ENCODE measurements around the gene FOXR1.
"Not testable (repeated sequence)": the region's sequence is repeated elsewhere in the genome, so short reads cannot be mapped to it uniquely, and the experiment has no call there.

Gene FOXR1

DNA sequence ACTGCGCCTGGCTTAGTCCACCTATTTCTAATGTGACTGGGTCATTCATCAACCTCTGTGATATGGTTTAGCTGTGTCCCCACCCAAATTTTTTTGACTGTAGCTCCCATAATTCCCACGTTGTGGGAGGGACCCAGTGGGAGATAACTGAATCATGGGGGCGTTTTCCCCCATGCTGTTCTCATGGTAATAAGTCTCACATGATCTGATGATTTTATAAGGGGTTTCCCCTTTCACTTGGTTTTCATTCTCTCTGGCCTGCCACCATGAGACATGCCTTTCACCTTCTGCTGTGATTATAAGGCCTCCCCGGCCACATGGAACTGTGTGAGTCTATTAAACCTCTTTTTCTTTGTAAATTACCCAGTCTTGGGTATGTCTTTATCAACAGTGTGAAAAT lies 35.1 kb downstream of the FOXR1 start:
- Mint-ChIP-seq H3K27ac (no peak overlapping the region), H3K9me3 (no peaks in the 10 kb centered on the region), H3K4me3 (no peak overlapping the region), H3K36me3 (peaks cover 45% of the 10 kb centered on the region), H3K4me1 (peaks cover 6% of the 10 kb centered on the region), H3K27me3 (no peaks in the 10 kb centered on the region)
- no peak for ATAC-seq

DNA sequence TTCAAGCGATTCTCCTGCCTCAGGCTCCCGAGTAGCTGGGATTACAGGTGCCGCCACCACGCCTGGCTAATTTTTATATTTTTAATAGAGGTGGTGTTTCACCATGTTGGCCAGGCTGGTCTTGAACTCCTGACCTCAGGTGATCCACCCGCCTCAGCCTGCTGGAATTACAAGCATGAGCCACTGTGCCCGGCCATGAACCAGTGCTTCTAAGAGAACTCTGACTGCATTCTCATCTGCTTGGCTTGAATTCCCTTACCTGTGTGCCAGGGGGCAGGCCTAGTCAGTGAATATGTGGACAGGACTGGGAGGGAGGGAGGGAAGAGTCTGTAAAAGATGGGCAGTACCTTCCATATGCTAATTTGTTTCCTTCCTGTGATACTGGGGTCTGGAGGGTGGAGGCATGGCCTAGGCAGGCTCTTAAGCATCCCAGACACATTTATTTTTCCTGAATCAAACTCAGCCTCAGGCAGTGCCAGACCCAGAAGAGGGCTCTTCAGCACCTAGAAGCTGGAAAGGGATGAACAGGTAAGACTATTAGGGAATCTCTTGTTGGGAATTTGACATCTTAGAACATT lies 40.0 kb downstream of the FOXR1 start:
- no peak for ATAC-seq
- H3K27me3 Mint-ChIP-seq: no peaks in the 10 kb centered on the region
- no peak overlapping the region for H3K27ac Mint-ChIP-seq
- peaks cover 68% of the 10 kb centered on the region for H3K36me3 Mint-ChIP-seq
- no peak overlapping the region for H3K4me3 Mint-ChIP-seq
- no peaks in the 10 kb centered on the region for H3K9me3 Mint-ChIP-seq
- peaks cover 18% of the 10 kb centered on the region for H3K4me1 Mint-ChIP-seq

DNA sequence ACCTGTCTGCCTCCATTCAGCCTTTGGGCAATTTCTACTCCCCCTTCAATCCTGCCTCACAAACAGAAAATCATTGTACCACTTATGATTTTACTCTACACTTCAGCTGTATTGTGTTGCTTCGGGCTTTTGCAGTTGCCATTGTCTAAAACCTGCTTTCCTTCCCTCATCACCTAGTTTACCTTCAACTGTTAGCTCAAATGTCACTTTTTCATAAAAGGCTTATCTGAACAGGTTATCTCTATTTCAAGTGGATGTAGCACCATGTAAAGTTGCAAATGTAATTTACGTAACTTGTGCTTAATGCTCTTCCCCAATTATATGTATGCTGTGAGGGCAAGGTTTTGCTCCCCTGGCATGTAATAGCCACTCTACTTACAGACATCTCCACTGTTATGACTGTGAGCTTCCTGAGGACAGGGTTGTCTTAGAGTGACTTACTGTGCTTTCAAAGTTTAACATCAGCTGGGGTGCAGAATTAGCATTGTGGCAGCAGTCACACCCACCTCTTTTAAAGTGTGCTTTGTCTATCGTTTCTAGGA lies 41.1 kb downstream of the FOXR1 start:
- H3K4me1 Mint-ChIP-seq: peaks cover 17% of the 10 kb centered on the region
- no peak for ATAC-seq
- no peak overlapping the region for H3K27ac Mint-ChIP-seq
- peaks cover 63% of the 10 kb centered on the region for H3K36me3 Mint-ChIP-seq
- H3K4me3 Mint-ChIP-seq: no peak overlapping the region
- no peaks in the 10 kb centered on the region for H3K27me3 Mint-ChIP-seq
- no peaks in the 10 kb centered on the region for H3K9me3 Mint-ChIP-seq

DNA sequence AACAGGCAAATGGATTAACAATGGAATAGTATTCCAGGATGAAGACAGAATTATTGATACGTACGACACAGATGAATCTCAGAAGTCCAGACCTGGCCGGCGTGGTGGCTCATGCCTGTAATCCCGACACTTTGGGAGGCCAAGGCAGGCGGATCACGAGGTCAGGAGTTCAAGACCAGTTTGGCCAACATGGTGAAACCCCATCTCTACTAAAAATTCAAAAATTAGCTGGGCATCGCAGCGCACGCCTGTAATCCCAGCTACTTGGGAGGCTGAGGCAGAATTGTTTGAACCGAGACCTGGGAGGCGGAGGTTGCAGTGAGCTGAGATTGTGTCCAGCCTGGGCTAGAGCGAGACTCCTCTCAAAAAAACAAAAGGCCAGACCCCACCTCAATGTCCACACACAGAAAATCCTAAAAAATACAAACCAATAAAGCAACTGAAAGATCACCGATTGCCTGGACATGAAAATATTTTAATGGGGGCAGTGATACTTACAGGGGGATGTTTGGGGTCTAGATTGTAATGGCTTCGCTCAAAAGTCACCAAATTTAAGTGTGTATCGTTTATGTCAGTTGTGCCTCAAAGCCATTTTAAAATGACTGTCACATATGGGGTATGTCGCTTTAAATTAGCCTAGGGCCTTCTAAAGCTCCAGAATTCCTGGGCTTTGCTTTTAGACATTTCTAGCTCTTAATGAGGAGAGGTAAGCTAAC lies 42.8 kb downstream of the FOXR1 start:
- H3K4me3 Mint-ChIP-seq: no peak overlapping the region
- no peak overlapping the region for H3K27ac Mint-ChIP-seq
- peaks cover 14% of the 10 kb centered on the region for H3K4me1 Mint-ChIP-seq
- H3K36me3 Mint-ChIP-seq: peaks cover 60% of the 10 kb centered on the region
- no peak for ATAC-seq
- H3K27me3 Mint-ChIP-seq: no peaks in the 10 kb centered on the region
- H3K9me3 Mint-ChIP-seq: no peaks in the 10 kb centered on the region

DNA sequence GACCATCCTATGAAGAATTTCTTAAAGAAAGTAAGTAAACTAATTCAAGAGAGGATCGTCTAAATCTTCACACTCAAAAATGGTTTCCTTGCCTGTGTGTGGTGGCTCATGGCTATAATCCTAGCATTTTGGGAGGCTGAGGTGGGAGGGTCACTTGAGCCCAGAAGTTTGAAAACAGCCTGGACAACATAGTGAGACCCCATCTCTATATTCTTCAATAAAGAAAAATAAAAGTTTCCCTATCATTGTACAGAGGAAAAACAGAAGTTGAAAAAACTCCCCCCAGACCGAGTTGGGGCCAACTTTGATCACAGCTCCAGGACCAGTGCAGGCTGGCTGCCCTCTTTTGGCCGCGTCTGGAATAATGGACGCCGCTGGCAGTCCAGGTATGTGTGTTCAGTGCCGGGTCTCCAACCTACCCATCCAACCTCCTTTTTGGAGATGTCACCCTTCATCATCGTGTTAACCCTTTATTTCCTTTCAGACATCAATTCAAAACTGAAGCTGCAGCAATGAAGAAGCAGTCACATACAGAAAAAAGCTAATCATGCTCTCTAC lies 43.6 kb downstream of the FOXR1 start:
- ATAC-seq: no peak
- H3K36me3 Mint-ChIP-seq: peaks cover 61% of the 10 kb centered on the region
- H3K9me3 Mint-ChIP-seq: no peaks in the 10 kb centered on the region
- H3K4me3 Mint-ChIP-seq: no peak overlapping the region
- H3K27me3 Mint-ChIP-seq: no peaks in the 10 kb centered on the region
- no peak overlapping the region for H3K27ac Mint-ChIP-seq
- peaks cover 21% of the 10 kb centered on the region for H3K4me1 Mint-ChIP-seq

DNA sequence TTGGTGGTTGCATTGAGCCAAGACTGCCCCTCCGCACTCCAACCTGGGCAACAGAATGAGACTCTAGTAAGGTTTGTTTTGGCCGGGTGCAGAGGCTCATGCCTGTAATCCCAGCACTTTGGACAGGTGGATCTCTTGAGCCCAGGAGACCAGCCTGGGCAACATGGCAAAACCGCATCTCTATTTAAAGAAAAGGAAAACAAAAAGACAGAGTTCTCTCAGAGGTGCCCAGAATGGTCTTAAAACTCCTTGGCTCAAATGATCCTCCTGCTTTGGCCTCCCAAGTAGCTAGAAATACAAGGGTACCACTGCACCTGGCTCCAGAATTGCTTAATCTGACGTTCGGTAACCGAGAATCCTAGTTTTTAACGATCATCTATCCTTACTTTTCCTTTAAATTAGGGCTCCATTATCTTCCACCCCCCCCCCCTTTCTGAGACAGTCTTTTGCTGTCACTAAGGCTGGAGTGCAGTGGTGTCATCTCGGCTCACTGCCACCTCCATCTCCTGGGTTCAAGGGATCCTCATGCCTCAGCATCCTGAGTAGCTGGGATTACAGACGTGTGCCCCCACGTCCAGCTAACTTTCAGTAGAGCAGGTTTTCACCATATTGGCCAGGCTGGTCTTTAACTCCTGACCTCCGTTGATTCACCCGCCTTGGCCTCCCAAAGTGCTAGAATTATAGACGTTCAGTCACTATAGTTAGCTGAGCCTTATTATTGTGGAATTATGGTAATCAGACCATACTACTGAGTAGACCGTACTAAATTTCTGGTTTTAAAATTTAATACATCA lies 44.9 kb downstream of the FOXR1 start:
- H3K36me3 Mint-ChIP-seq: peaks cover 55% of the 10 kb centered on the region
- peaks cover 24% of the 10 kb centered on the region for H3K4me1 Mint-ChIP-seq
- peak overlapping the region; percentile 95 for H3K4me3 Mint-ChIP-seq
- H3K27me3 Mint-ChIP-seq: no peaks in the 10 kb centered on the region
- H3K27ac Mint-ChIP-seq: peak overlapping the region; percentile 95
- H3K9me3 Mint-ChIP-seq: no peaks in the 10 kb centered on the region
- no peak for ATAC-seq

DNA sequence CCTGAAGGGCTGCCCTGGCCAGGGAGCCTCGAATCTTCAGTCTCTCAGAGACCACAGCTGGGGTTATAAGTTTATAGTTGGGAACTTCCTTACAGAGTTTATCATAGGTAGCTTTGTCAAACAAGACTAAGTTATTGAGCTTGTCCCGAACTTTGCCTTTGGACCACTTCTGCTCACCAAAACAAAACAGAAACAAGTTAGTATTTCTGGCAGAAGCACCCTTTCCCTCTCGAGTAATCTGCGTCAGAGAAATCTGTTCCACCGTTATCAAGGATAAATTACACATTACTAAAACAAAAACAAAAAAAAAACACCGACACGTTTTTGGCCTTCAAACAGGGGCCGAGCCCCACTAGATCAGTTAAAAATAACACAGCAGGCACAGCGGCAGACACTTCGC lies 45.8 kb downstream of the FOXR1 start:
- H3K27me3 Mint-ChIP-seq, H3K9me3 Mint-ChIP-seq, ATAC-seq: not testable (repeated sequence)
- peaks cover 58% of the 10 kb centered on the region for H3K36me3 Mint-ChIP-seq
- peak overlapping the region; percentile 95 for H3K4me3 Mint-ChIP-seq
- peak overlapping the region; percentile 95 for H3K27ac Mint-ChIP-seq
- peaks cover 24% of the 10 kb centered on the region for H3K4me1 Mint-ChIP-seq

DNA sequence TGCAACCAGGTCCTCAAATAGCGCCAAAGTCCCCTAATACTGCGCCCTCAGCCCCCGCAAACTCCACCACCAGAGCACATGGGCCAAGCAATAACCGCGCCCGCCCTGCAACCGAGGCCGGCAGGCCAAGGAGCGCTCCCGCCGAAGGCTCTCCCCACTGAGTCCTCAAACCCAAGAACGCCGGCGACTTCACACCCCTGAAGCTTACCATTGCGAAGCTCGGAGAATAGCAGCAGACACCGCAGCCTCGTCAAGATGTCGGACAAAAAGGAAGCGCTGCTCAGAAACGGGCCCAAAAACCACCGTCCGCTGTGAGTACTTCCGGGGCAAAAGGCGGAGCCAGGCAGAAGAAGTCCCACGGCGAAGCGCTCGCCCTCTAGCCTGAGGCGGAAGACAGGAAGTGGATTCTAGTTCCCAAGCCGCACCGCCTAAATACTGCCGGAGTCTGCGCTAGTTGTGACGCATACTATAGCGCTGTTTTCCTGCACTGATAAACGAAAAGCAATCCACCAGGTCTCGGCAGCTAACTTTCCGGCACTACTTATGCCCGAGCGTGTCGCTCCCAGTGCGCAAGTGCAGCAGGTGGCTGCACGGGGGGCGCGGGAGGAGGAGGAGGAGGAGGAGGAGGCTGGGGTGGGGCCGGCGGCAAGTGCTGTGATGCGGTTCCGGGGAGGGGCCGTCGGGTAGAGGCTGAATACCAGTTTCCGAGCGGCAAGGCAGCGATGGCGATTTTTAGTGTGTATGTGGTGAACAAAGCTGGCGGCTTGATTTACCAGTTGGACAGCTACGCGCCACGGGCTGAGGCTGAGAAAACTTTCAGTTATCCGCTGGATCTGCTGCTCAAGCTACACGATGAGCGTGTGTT lies 46.7 kb downstream of the FOXR1 start, which contains the start of the genes RPS25 and TRAPPC4:
Gene RPS25, minus strand, starts transcription at position 270 of the 865 bp plus-strand sequence. Its CDS starts 59 bp downstream, at position 211.
Gene TRAPPC4, plus strand, starts transcription at position 693 of the 865 bp plus-strand sequence. Its CDS starts 30 bp downstream, at position 723.
- peak; percentile 97 for ATAC-seq
- Mint-ChIP-seq H3K4me1 (peaks cover 27% of the 10 kb centered on the region), H3K27ac (peak within 1 kb of the TSS; percentile 95), H3K36me3 (peaks cover 57% of the 10 kb centered on the region), H3K27me3 (no peaks in the 10 kb centered on the region), H3K9me3 (no peaks in the 10 kb centered on the region), H3K4me3 (peak within 1 kb of the TSS; percentile 95)

DNA sequence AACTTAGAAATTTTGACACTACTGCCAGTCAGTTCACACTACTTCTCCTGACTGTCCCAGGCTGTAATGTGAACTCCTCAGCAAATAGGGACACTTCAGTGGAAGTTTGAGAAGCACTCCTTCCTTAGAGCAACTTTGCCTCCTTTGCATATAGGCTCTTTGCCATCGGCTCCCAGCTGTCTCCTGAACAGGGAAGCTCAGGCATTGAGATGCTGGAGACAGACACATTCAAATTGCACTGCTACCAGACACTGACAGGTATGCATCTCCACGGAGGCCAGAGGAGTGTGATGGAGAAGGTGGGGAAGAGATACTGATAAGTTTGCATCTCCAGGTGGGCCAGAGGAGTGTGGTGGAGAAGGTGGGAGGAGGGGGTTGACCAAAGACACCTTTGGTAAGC lies 48.4 kb downstream of the FOXR1 start:
- H3K36me3 Mint-ChIP-seq: peaks cover 62% of the 10 kb centered on the region
- peak overlapping the region; percentile 95 for H3K4me3 Mint-ChIP-seq

DNA sequence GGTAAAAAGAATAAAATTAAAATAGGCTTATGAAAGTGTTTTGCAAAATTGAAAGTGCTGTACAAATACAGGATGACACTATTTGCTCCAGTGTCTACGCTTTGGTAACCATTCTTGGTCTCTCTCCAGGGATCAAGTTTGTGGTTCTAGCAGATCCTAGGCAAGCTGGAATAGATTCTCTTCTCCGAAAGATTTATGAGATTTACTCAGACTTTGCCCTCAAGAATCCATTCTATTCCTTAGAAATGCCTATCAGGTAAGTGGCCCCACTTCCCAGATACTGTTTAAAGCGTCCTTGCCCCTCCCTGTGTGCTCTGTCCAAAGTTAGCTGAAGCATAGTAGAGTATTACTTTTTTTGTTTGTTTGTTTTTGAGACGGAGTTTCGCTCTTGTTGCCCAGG lies 50.1 kb downstream of the FOXR1 start:
- H3K4me3 Mint-ChIP-seq: no peak overlapping the region
- H3K27ac Mint-ChIP-seq: no peak overlapping the region
- H3K4me1 Mint-ChIP-seq: peaks cover 28% of the 10 kb centered on the region
- no peaks in the 10 kb centered on the region for H3K9me3 Mint-ChIP-seq
- no peaks in the 10 kb centered on the region for H3K27me3 Mint-ChIP-seq
- ATAC-seq: no peak
- peaks cover 56% of the 10 kb centered on the region for H3K36me3 Mint-ChIP-seq

More for the DNA sequence above, 48.4 kb downstream of the FOXR1 start:
- Mint-ChIP-seq H3K4me1 (peaks cover 40% of the 10 kb centered on the region), H3K27me3 (no peaks in the 10 kb centered on the region), H3K9me3 (no peaks in the 10 kb centered on the region), H3K27ac (peak overlapping the region; percentile 95)
- no peak for ATAC-seq

DNA sequence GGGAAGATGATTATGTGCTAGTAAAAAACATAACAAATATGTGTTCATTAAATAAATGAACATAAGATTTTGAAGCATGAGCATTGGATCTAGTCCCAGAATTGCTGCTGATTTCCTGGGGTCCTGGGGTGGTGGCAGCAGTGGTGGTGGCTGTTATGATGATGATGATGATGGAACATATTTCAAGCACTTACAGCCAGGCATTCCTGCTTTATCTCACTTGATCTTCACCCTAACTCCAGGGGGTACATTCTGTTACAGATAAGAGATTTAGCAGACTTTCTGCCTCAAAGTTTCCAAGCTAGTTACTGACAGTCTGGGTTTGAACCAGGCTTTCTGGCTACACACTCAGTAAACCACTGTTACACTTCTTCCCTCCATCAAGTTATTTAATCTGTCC lies 52.2 kb downstream of the FOXR1 start:
- peaks cover 36% of the 10 kb centered on the region for H3K4me1 Mint-ChIP-seq
- H3K4me3 Mint-ChIP-seq: no peak overlapping the region
- no peak for ATAC-seq
- H3K9me3 Mint-ChIP-seq: no peaks in the 10 kb centered on the region
- H3K36me3 Mint-ChIP-seq: peaks cover 47% of the 10 kb centered on the region
- no peaks in the 10 kb centered on the region for H3K27me3 Mint-ChIP-seq
- H3K27ac Mint-ChIP-seq: no peak overlapping the region

DNA sequence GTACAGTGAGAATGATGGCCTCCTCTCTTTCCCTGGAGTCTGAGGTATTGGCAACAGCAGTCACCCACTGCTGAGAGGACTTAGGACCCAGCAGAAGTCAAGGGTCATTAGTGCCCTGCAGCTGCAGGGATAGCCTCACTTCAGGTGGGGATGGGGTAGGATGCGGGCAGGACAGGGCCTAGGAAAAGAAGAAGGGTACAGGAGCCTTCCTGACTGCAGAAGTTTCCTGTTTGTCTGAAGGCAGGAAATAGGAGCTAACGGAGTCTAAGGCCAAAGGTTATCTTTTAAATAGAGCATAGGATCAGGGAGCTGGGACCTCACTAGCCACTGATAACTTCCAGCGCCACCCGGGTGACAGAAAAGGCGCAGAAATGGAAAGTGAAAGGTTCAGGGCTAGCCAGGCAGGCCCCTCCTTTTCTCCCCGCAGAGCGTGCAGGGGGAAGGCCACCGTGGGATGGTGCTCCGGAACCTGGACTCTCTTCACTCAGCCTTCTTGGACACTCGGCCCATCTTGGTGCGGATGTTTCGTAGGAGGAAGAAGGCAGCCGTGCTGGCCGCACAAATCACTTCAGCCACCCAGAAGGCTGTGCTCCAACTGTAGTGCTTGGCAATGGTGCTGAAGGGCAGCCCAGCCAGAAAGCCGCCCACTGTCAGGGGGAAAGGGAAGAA lies 53.0 kb downstream of the FOXR1 start:
- peaks cover 40% of the 10 kb centered on the region for H3K4me1 Mint-ChIP-seq
- no peaks in the 10 kb centered on the region for H3K9me3 Mint-ChIP-seq
- no peak for ATAC-seq
- no peak overlapping the region for H3K4me3 Mint-ChIP-seq
- H3K27ac Mint-ChIP-seq: peak overlapping the region; percentile 44
- no peaks in the 10 kb centered on the region for H3K27me3 Mint-ChIP-seq
- H3K36me3 Mint-ChIP-seq: peaks cover 47% of the 10 kb centered on the region

DNA sequence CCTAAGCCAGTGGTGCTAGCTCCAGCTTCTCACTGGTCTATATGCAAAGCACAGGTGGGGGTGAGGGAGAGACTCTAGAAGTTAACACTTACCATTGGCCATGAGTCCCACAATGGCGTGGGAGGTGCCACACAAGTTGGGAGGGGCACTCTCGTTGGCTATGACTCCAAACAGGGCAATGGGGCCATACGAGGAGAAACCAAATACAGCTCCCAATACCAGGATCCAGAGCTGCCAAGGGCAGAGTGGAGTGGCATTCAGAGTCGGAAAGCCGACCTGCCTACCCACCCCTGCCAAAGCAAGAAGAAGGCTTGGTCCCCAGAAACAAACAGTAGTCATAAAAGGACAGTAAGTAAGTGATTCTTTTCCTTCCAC lies 53.5 kb downstream of the FOXR1 start:
- H3K27ac Mint-ChIP-seq: no peak overlapping the region
- H3K27me3 Mint-ChIP-seq: no peaks in the 10 kb centered on the region
- H3K9me3 Mint-ChIP-seq: no peaks in the 10 kb centered on the region
- H3K4me3 Mint-ChIP-seq: no peak overlapping the region
- H3K4me1 Mint-ChIP-seq: peaks cover 41% of the 10 kb centered on the region
- no peak for ATAC-seq
- H3K36me3 Mint-ChIP-seq: peaks cover 43% of the 10 kb centered on the region

DNA sequence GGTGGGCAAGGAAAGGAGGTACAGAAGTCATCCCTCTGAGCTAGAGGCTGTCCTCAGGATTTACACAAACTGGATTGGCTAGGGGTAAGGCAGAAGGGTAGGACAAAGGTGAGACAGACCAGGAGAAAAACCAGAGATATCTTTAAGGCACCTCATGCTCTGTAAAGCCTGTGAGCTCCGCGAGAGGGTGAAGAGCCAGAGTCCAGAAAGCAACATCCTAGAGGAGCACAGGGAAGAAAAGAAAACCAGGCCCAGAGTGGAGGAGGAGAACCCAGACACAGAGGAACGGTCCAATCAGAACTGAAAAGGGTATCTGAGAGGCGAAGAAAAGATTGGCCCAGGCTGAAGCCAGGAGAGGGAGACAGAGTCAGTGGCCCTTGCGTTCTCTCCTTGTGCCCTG lies 54.0 kb downstream of the FOXR1 start:
- Mint-ChIP-seq H3K4me3 (no peak overlapping the region), H3K27ac (no peak overlapping the region), H3K9me3 (no peaks in the 10 kb centered on the region), H3K36me3 (peaks cover 41% of the 10 kb centered on the region), H3K4me1 (peaks cover 38% of the 10 kb centered on the region), H3K27me3 (no peaks in the 10 kb centered on the region)
- no peak for ATAC-seq

Data from stimulated activated memory B cell treated with anti-CD40 and anti-IgM and Interleukin-4, amounts not matched to agents 10 μg/mL and 1 μg/mL and 100 μg/mL, for 72 hours (primary cell).